ENCODE data around the gene SUPT6H. TPM values are rescaled to one million over a fixed set of nuclear protein-coding genes. Genes with fewer than 3 reads are reported as not detected.

SUPT6H gene
- total RNA-seq, 1 donor from 2014 or later = 106 TPM

DNA sequence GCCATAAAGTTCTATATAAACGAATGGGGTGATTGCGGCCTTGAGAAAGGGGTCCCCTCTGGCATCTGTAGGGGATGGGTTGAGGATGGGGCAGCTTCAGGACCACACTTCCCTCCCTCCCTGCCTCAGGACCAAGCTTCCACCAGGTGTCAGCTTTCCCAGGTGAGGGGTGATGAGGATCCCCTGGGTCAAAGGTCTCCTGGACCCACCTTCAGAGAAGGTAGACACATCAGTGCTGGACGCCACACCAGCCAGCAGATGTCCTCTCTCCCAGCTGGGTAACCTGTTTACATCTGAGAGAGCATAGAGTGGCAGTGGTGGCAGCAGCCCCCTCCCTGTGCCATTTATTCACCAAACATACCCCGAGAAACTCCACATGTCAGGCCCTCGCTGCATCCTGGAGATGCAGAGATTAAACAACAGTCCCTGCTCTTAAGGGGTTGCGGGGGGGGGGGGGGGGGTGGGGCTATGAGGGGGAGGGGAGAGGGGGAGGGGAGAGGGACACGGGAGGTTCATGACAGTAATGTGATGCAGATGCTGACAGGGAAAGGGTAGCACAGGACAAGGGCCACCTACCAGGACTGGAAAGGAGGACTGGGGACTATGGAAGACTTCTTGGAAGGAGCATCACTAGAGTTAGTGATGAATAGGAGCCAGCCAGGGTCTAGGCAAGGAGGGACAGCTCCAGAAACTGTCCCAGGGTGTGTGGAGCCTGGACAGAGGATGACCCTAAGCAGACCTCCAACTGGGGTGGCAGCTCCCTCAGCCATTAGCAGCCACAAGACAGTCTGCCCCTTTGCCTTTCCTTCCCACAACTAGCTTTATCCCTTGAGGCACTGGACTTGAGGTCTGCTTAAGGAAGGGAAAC is 44.7 kb downstream of the SUPT6H start:
- no peak overlapping the region for H3K4me3 Mint-ChIP-seq
- no peak overlapping the region for H3K27ac Mint-ChIP-seq

DNA sequence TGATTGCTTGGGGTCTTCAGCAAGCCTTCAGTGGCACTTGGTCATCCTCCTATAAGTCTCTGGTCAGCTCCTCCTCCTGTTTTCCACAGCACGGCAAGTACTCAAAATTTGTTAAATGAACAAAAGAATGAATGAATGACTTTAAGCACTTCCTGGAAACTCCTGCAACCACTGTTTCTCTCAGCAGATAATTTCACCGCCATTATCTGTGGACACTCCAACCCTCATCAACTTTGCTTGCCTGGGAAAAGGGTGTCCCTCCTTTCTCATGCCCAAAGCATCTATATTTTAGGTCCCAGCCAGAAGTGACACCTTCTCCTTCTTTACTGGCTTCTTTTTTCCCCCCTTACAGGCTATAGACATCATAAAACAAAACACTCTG is 45.3 kb downstream of the SUPT6H start:
- H3K4me1 Mint-ChIP-seq (ENCODE audit: low read depth) = peaks cover 14% of the 10 kb centered on the region
- H3K27ac Mint-ChIP-seq = no peak overlapping the region
- intact Hi-C loops (cut with micrococcal nuclease) = no loop called here

More for the DNA sequence above, 44.7 kb downstream of the SUPT6H start:
- intact Hi-C loops (cut with micrococcal nuclease) = no loop called here
- Mint-ChIP-seq H3K27me3 (ENCODE audit: insufficient read depth) (no peaks in the 10 kb centered on the region), H3K4me1 (ENCODE audit: low read depth) (peaks cover 7% of the 10 kb centered on the region), H3K36me3 (ENCODE audit: low read depth) (peaks cover 17% of the 10 kb centered on the region), H3K9me3 (no peaks in the 10 kb centered on the region)
- no peak for DNase-seq (ENCODE audit: low spot score)

DNA sequence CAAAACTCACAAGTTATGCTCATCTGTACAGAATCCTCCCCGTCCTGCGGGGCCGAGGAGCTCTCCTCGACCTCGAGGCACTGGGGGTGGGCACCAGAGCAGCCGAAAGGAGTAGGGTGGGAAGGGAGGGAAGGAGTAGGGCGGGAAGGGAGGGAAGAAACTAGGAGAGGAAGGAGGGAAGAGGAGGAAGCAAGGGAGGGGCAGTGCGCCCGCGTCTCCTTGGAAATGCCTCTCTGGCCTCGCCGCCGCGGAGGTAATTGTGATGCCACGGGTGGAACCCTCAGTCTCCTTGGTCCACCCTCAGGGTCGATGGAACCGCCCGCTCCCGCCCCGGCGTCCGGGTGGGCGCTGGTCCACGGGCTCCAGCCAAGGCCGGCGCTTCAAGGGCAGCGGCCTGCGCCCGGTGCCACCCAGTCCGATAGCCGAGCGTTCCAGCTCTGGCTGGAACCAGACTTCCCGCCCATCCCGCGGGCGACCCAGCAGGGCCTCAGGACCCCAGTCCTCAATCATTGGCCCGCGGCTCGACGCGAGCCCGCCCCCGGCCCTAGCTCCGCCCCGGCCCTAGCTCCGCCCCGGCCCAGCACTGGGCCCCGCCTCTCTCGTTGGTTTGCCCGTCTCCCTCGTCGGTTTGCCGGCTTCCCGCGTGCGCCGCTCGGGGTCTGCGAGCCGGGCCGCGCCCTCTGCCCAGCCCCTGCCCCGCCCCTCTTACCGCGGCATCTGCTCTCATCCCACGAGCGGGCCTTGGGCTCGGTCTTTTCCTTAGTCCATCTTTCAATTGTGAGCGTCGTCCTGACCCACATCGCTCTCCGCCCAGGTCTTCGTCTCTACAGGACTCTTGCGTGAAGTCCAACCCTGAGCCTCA is 49.1 kb downstream of the SUPT6H start:
- no peaks in the 10 kb centered on the region for H3K9me3 Mint-ChIP-seq
- H3K27me3 Mint-ChIP-seq (ENCODE audit: insufficient read depth) = peaks cover 16% of the 10 kb centered on the region
- peak overlapping the region; percentile 89 for H3K4me3 Mint-ChIP-seq
- peaks cover 2% of the 10 kb centered on the region for H3K36me3 Mint-ChIP-seq (ENCODE audit: low read depth)
- H3K4me1 Mint-ChIP-seq (ENCODE audit: low read depth) = peaks cover 20% of the 10 kb centered on the region
- intact Hi-C loops (cut with micrococcal nuclease) = loop anchor here (1.0 to 10.0 kb wide), 7 partner anchors 8 to 684 kb away; partner anchors contain the start of genes ALDOC, BLTP2, RPL23A and SPAG5
- H3K27ac Mint-ChIP-seq = peak overlapping the region; percentile 92
- peak; percentile 92 for DNase-seq (ENCODE audit: low spot score)

More for the DNA sequence above, 45.3 kb downstream of the SUPT6H start:
- Mint-ChIP-seq H3K27me3 (ENCODE audit: insufficient read depth) (no peaks in the 10 kb centered on the region), H3K4me3 (no peak overlapping the region), H3K9me3 (no peaks in the 10 kb centered on the region), H3K36me3 (ENCODE audit: low read depth) (peaks cover 13% of the 10 kb centered on the region)
- DNase-seq (ENCODE audit: low spot score) = no peak

DNA sequence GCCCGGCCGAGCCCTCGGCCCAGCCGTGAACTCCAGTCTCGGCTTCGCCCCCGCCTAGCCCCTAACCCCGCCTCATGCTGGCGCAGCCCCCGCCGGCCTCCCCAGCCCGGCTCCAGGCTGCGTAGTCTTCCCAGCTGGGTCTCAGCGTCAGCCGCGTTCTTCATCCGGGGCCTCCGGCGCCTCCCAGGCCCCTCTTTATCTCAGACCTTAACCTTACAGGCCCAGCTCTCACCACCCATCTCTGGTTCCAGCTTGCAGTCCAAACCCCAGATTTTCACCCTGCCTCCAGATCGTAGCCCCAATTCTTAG is 49.7 kb downstream of the SUPT6H start, which contains the start of gene PROCA1:
TSS of gene PROCA1 (minus strand) at position 166 of the 309 bp plus-strand sequence. CDS start 228 bp downstream, outside the sequence.
- Mint-ChIP-seq H3K4me1 (ENCODE audit: low read depth) (peaks cover 20% of the 10 kb centered on the region), H3K36me3 (ENCODE audit: low read depth) (peaks cover 2% of the 10 kb centered on the region), H3K27ac (peak within 1 kb of the TSS; percentile 92), H3K9me3 (no peaks in the 10 kb centered on the region), H3K4me3 (peak within 1 kb of the TSS; percentile 89), H3K27me3 (ENCODE audit: insufficient read depth) (peaks cover 16% of the 10 kb centered on the region)
- no peak for DNase-seq (ENCODE audit: low spot score)
- intact Hi-C loops (cut with micrococcal nuclease) = loop anchor here (1.0 to 10.0 kb wide), 7 partner anchors 8 to 683 kb away; partner anchors contain the start of genes ALDOC, BLTP2, RPL23A and SPAG5

DNA sequence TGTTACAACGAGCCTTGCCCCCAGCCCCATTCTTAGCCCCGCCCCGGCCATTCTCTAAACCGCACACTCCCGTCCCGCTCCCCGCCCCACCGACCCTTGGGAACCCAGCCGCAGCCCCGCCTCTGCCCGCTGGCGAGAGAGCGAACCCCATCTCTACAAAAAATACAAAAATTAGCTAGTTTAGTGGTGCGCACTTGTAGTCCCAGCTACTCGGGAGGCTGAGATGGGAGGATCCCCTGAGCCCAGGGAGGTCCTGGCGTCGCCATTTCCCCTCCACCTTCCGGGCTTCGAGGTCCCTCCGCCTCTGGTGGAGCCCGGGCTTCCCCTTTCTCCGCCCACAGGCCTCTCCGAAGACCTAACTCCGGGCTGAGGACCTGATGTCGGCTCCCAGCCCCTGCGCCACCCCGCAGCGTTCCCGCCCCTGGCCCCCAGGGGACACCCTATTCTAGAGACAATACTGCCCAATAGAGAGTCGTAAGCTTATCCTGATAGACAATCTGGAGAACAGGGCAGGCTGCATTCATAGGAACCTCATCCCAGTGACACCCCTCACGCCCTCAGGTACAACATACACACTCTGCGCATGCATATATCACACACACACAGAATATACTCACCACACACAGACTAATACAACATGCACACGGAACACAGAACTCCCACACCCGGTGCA is 50.2 kb downstream of the SUPT6H start:
- Mint-ChIP-seq H3K4me1 (ENCODE audit: low read depth) (peaks cover 20% of the 10 kb centered on the region), H3K4me3 (peak overlapping the region; percentile 86), H3K27me3 (ENCODE audit: insufficient read depth) (peaks cover 16% of the 10 kb centered on the region), H3K9me3 (no peaks in the 10 kb centered on the region), H3K27ac (peak overlapping the region; percentile 92), H3K36me3 (ENCODE audit: low read depth) (peaks cover 2% of the 10 kb centered on the region)
- peak; percentile 62 for DNase-seq (ENCODE audit: low spot score)
- intact Hi-C loops (cut with micrococcal nuclease) = loop anchor here (10.0 kb wide), 1 partner anchor 683 kb away; the partner anchor contains the start of gene TAOK1

DNA sequence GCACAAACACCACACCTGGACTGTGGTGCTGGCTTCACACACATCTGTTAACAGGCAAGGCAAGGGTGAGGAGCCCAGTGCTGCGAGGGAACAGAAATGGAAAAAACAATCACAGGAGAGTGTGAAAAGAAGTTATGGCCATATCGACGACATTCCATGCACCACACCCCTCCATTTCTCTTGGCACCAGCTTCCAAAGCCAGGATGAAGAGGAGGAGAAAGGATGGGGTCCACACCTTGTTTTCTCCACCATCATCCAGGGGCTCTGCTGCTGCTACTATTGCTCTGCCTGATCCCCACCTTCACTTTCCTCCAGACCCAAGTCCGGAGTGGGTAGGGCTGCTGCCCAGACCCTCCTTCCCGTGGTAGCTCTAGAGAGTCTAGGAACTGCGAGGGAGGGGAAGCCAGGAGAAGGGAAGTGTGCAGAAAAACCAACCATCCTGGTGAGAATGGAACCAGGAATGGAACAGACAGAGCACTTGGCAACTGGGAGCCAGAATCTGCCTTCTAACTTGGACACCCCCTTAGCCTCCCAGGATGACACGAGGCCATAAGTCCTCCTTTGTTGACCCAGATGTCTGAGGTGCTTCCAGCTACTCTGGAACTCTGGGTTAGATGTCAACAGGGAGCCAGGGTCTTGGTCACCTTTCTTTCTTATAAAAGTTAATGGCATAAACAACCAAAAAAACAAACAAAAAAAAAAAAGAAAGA is 50.9 kb downstream of the SUPT6H start:
- Mint-ChIP-seq H3K27ac (peak overlapping the region; percentile 92), H3K9me3 (no peaks in the 10 kb centered on the region), H3K27me3 (ENCODE audit: insufficient read depth) (peaks cover 16% of the 10 kb centered on the region), H3K4me3 (peak overlapping the region; percentile 86), H3K4me1 (ENCODE audit: low read depth) (peaks cover 22% of the 10 kb centered on the region), H3K36me3 (ENCODE audit: low read depth) (peaks cover 2% of the 10 kb centered on the region)
- no peak for DNase-seq (ENCODE audit: low spot score)
- intact Hi-C loops (cut with micrococcal nuclease) = loop anchor here (10.0 kb wide), 1 partner anchor 682 kb away; the partner anchor contains the start of gene TAOK1

DNA sequence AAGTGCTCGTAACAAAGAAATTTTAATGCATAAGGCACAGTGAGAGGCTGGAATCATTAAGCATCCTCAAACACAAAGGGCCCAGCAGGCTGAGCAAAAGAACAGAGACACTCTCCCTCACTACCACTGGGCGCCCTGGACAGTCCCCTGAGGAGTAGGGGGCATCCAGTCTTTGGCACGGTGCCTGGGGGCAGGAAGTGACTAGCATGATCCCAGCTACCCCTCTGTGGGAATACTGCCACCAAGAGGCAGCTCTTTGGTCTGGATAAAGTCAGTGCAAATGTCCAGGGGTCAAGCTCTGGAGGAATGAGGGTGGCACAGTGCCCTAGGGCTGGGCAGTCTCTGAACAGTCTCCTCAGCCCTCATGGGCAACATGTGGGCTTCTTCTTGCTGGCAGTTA is 52.3 kb downstream of the SUPT6H start:
- Mint-ChIP-seq H3K27ac (no peak overlapping the region), H3K9me3 (no peaks in the 10 kb centered on the region), H3K36me3 (ENCODE audit: low read depth) (peaks cover 3% of the 10 kb centered on the region), H3K27me3 (ENCODE audit: insufficient read depth) (peaks cover 21% of the 10 kb centered on the region), H3K4me1 (ENCODE audit: low read depth) (peaks cover 33% of the 10 kb centered on the region), H3K4me3 (no peak overlapping the region)
- DNase-seq (ENCODE audit: low spot score) = no peak
- intact Hi-C loops (cut with micrococcal nuclease) = loop anchor here (10.0 kb wide), 1 partner anchor 681 kb away; the partner anchor contains the start of gene TAOK1

DNA sequence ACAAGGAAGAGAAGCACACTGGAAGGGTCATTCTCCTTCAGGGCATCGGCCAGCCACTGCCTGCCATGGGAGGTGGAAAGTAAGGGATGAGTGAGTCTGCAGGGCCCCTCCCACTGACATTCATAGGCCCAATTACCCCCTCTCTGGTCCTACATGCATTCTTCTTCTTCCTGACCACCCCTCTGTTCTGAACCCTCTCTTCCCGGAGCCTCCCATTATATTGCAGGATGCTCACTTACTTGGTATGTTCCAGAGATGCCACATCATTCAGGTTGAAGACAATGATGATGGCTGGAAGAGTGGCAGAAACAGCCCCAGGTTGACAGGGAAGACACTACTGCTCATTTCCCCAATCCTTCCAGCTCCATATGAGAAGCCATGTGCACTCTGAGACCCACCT is 53.2 kb downstream of the SUPT6H start:
- no peak overlapping the region for H3K4me3 Mint-ChIP-seq
- intact Hi-C loops (cut with micrococcal nuclease) = loop anchor here (10.0 kb wide), 1 partner anchor 680 kb away; the partner anchor contains the start of gene TAOK1
- H3K9me3 Mint-ChIP-seq = no peaks in the 10 kb centered on the region
- DNase-seq (ENCODE audit: low spot score) = no peak
- peaks cover 9% of the 10 kb centered on the region for H3K36me3 Mint-ChIP-seq (ENCODE audit: low read depth)
- H3K27me3 Mint-ChIP-seq (ENCODE audit: insufficient read depth) = peaks cover 23% of the 10 kb centered on the region
- no peak overlapping the region for H3K27ac Mint-ChIP-seq
- peaks cover 35% of the 10 kb centered on the region for H3K4me1 Mint-ChIP-seq (ENCODE audit: low read depth)

DNA sequence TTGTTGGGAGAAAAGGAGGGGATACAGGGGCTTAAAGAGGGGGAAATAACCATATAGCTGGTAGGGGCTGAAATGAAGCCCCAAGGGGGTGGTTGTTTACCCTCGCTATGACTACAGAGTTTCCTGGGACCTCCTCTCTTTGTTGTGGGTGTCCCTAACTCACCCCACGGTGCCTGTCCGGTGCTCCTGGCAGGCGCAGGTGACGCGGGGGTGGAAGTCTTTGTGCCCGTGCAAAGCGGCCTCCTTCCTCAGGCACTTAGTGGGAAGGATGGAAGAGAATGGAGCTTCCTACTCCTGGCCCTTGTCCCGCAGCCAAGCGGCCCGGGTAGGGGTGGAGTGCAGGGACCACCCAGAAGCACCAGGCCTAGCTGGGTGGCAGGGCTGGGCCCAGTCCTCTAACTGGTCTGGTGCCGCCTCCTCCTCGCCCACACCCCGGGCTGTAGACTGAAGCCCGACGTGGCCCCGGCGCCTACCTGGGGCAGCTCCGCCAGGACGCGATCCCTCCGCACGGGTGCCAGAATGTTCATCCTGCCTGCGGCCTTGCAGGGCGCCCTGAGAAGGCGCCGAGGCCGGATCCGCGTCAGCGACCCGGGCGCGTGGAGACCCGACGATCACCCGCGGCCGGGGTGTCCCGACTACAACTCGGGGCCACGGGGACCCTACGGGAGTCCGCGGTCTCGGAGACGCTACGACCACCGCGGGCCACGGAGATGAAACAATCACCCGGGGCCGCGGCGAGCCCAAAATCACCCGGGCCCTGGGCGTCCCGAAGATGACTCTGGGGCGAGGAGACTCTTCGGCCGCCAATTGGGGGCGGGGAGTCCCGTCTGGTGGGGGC is 55.0 kb downstream of the SUPT6H start:
- peaks cover 23% of the 10 kb centered on the region for H3K27me3 Mint-ChIP-seq (ENCODE audit: insufficient read depth)
- intact Hi-C loops (cut with micrococcal nuclease) = loop anchor here (10.0 kb wide), 1 partner anchor 678 kb away; the partner anchor contains the start of gene TAOK1
- no peaks in the 10 kb centered on the region for H3K9me3 Mint-ChIP-seq
- H3K36me3 Mint-ChIP-seq (ENCODE audit: low read depth) = peaks cover 23% of the 10 kb centered on the region
- no peak overlapping the region for H3K4me3 Mint-ChIP-seq
- no peak for DNase-seq (ENCODE audit: low spot score)
- H3K4me1 Mint-ChIP-seq (ENCODE audit: low read depth) = peaks cover 36% of the 10 kb centered on the region
- H3K27ac Mint-ChIP-seq = no peak overlapping the region

DNA sequence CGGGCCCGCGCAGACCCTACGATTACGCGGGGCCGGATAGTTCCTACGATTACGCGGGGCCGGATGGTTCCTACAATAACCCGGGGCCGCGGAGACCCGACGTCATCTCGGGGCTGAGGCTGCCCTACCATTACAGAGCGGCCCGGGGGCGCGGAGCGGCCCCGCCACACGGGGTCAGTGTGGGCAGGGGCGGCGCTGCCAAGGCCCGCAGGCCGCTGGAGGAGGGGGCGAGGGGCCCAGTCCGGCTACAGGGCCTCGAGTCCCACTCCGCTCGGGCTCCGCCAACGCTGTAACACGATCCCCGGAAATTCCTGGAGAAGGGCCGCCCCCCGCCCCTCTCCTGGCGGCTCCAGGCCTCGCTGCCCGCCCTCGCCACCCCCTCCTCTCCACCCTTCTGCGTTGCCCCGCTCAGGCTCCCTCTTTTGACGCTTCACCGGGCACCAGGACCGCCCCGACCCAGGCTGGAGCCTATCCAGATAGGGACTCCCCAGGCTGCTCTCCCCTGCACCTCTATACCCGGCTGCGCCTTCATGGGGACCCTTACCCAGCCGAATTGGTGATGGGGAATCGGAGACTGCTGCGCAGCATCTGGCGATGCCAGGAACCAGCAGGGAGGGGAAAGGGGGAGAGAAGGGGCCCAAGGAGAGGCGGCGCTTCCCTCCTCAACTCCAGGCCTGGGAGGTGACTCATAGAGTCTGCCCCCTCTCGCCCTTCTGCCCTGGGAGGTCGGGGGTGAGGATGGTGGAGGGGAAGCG is 55.8 kb downstream of the SUPT6H start, which contains the start of gene RAB34:
TSS of gene RAB34 (minus strand) at position 291 of the 755 bp plus-strand sequence. CDS start 602 bp downstream, outside the sequence.
- H3K4me1 Mint-ChIP-seq (ENCODE audit: low read depth) = peaks cover 35% of the 10 kb centered on the region
- H3K36me3 Mint-ChIP-seq (ENCODE audit: low read depth) = peaks cover 31% of the 10 kb centered on the region
- intact Hi-C loops (cut with micrococcal nuclease) = loop anchor here (2.0 to 10.0 kb wide), 4 partner anchors 73 to 677 kb away; partner anchors contain the start of genes BLTP2, IFT20, SPAG5 and TAOK1
- DNase-seq (ENCODE audit: low spot score) = no peak
- H3K27ac Mint-ChIP-seq = peak within 1 kb of the TSS; percentile 73
- peak within 1 kb of the TSS; percentile 65 for H3K4me3 Mint-ChIP-seq
- peaks cover 23% of the 10 kb centered on the region for H3K27me3 Mint-ChIP-seq (ENCODE audit: insufficient read depth)
- H3K9me3 Mint-ChIP-seq = no peaks in the 10 kb centered on the region
